GM12878 (cell line): ENCODE measurements around the gene DTNBP1. TPM values are rescaled to one million over a fixed set of nuclear protein-coding genes. Genes with fewer than 3 reads are reported as not detected.

Experiments
- ATAC-seq: fragments of 200-7000 bp; cut with Tn5 transposase; 3 replicates; pipeline ENCODE4 v1.9.1; 2020; ENCODE audit warnings: mild to moderate bottlenecking, moderate library complexity
- BruUV-seq: library from RNA; stranded (reverse); fragments of 400-500 nt; replicated peaks from 2 replicates; lab custom pipeline; 2021; lab: Mats Ljungman, UMichigan
- CTCF ChIA-PET: fragments of 300-600 bp; sonication (Branson Sonifier 250); formaldehyde crosslinking; extraction: SDS; loops from one replicate; lab custom pipeline; 2021; ENCODE audit warnings: inconsistent platforms; lab: Yijun Ruan, JAX
- POLR2A ChIA-PET: fragments of 350-600 bp; formaldehyde crosslinking; extraction: SDS; loops from one replicate; lab custom pipeline; 2021; ENCODE audit warnings: inconsistent platforms; lab: Charles Lee
- RAD21 ChIA-PET: fragments of 300-600 bp; sonication (Branson Sonifier 250); formaldehyde crosslinking; loops from one replicate; lab custom pipeline; 2023; ENCODE audit warnings: antibody characterized with exemption; ENCODE audit not compliant: unreplicated experiment; lab: Charles Lee
- SMC1A ChIA-PET: fragments of 300-600 bp; sonication (Branson Sonifier 250); formaldehyde crosslinking; loops from one replicate; lab custom pipeline; 2023; ENCODE audit not compliant: unreplicated experiment, uncharacterized antibody; lab: Charles Lee
- DNase-seq: peaks from one replicate; pipeline ENCODE4 v3.0.0-alpha.2; 2011; ENCODE audit warnings: low read depth, low spot score
- FAIRE-seq: peaks from 3 replicates; lab custom pipeline; 2011; peaks lifted over from hg19 to GRCh38; lab: Jason Lieb, UNC
- H2AFZ ChIP-seq: 2 replicates; pipeline ENCODE4 v1.6.0; 2011; ENCODE audit warnings: low read depth, low read length, control low read depth; ENCODE audit not compliant: control insufficient read depth
- H3K27ac ChIP-seq: 2 replicates; pipeline ENCODE4 v1.5.1; 2011; ENCODE audit warnings: control low read depth; ENCODE audit not compliant: control insufficient read depth, insufficient read depth
- H3K27me3 ChIP-seq, 2 experiments: replicated peaks in 1 of 2; 2 replicates each; pipeline versions ENCODE4 v1.6.0 to v1.6.1; 2011; ENCODE audit warnings: low read length in 1 of 2; ENCODE audit not compliant: control insufficient read depth in 2 of 2, insufficient read depth in 2 of 2
- H3K36me3 ChIP-seq, 2 experiments: 2 replicates each; pipeline ENCODE4 v1.5.1; 2011; ENCODE audit warnings: low read length in 1 of 2; ENCODE audit not compliant: control insufficient read depth in 2 of 2, insufficient read depth in 2 of 2
- H3K4me1 ChIP-seq: 2 replicates; pipeline ENCODE4 v1.6.1; 2011; ENCODE audit warnings: mild to moderate bottlenecking, low read length, moderate library complexity, mixed read lengths; ENCODE audit not compliant: control insufficient read depth, insufficient read depth
- H3K4me2 ChIP-seq: 2 replicates; pipeline ENCODE4 v1.6.0; 2011; ENCODE audit warnings: control low read depth; ENCODE audit not compliant: control insufficient read depth, insufficient read depth
- H3K4me3 ChIP-seq: fragments of 200-600 bp; sonication (generic); 2 replicates; pipeline ENCODE4 v1.5.1; 2016
- H3K79me2 ChIP-seq: 2 replicates; pipeline ENCODE4 v1.6.0; 2011; ENCODE audit warnings: low read length; ENCODE audit not compliant: control insufficient read depth, insufficient read depth
- H3K9ac ChIP-seq: 2 replicates; pipeline ENCODE4 v1.8.0; 2011; ENCODE audit warnings: low read length, control low read depth, mixed read lengths; ENCODE audit not compliant: control insufficient read depth, insufficient read depth
- H3K9me3 ChIP-seq: replicated peaks from 3 replicates; pipeline ENCODE4 v1.5.1; 2011; ENCODE audit warnings: mild to moderate bottlenecking, low read length; ENCODE audit not compliant: control insufficient read depth, insufficient read depth
- H4K20me1 ChIP-seq: 2 replicates; pipeline ENCODE4 v1.6.0; 2011; ENCODE audit not compliant: control insufficient read depth, insufficient read depth
- ATF7 ChIP-seq: fragments of 450-650 bp; IDR thresholded peaks from 2 replicates; pipeline ENCODE4 v1.6.1; 2016; ENCODE audit warnings: low read depth, mild to moderate bottlenecking
- CHD1 ChIP-seq: IDR thresholded peaks from 2 replicates; pipeline ENCODE4 v1.6.1; 2012; ENCODE audit warnings: low read depth, low read length, improper control_type of control experiment
- DPF2 ChIP-seq: fragments of 450-650 bp; IDR thresholded peaks from 2 replicates; pipeline ENCODE4 v1.6.1; 2017; ENCODE audit warnings: mild to moderate bottlenecking
- GATAD2B ChIP-seq: fragments of 450-650 bp; conservative IDR thresholded peaks from 2 replicates; pipeline ENCODE4 v1.6.1; 2017; ENCODE audit warnings: low read depth, mild to moderate bottlenecking, moderate library complexity
- HCFC1 ChIP-seq: fragments of 150-350 bp; IDR thresholded peaks from 2 replicates; pipeline ENCODE4 v1.6.1; 2014; ENCODE audit warnings: low read length
- KAT2A ChIP-seq: conservative IDR thresholded peaks from 2 replicates; pipeline ENCODE4 v1.6.1; 2011; ENCODE audit warnings: low read depth, low read length; ENCODE audit not compliant: control insufficient read depth
- KDM1A ChIP-seq: fragments of 200-600 bp; sonication (generic); IDR thresholded peaks from 2 replicates; pipeline ENCODE4 v1.6.1; 2016; ENCODE audit warnings: borderline replicate concordance
- MEF2B ChIP-seq: fragments of 450-650 bp; IDR thresholded peaks from 2 replicates; pipeline ENCODE4 v1.6.1; 2018; ENCODE audit warnings: mild to moderate bottlenecking, moderate library complexity; ENCODE audit not compliant: partially characterized antibody, poor library complexity, severe bottlenecking
- MTA2 ChIP-seq: fragments of 450-650 bp; IDR thresholded peaks from 2 replicates; pipeline ENCODE4 v1.6.1; 2016; ENCODE audit warnings: low read depth, mild to moderate bottlenecking, moderate library complexity
- MXI1 ChIP-seq: fragments of 150-350 bp; IDR thresholded peaks from 2 replicates; pipeline ENCODE4 v1.6.1; 2011; ENCODE audit warnings: low read depth, mild to moderate bottlenecking, inconsistent platforms, low read length, improper control_type of control experiment
- NKRF ChIP-seq: fragments of 450-650 bp; conservative IDR thresholded peaks from 2 replicates; pipeline ENCODE4 v1.6.1; 2017; ENCODE audit warnings: mild to moderate bottlenecking, moderate library complexity
- PML ChIP-seq: IDR thresholded peaks from 2 replicates; pipeline ENCODE4 v1.6.1; 2012; ENCODE audit warnings: low read length, inconsistent platforms
- SMAD5 ChIP-seq: IDR thresholded peaks from 2 replicates; pipeline ENCODE4 v1.6.1; 2016; ENCODE audit warnings: antibody characterized with exemption, low read depth
- SUPT20H ChIP-seq: IDR thresholded peaks from 2 replicates; pipeline ENCODE4 v1.6.1; 2011; ENCODE audit warnings: low read depth, mild to moderate bottlenecking, low read length, moderate library complexity, borderline replicate concordance; ENCODE audit not compliant: control insufficient read depth
- TAF1 ChIP-seq: IDR thresholded peaks from 2 replicates; pipeline ENCODE4 v1.6.1; 2011; ENCODE audit warnings: mild to moderate bottlenecking, low read depth, low read length, borderline replicate concordance
- TCF7 ChIP-seq: IDR thresholded peaks from 2 replicates; pipeline ENCODE4 v1.6.1; 2014; ENCODE audit warnings: antibody characterized with exemption, borderline replicate concordance
- YBX1 ChIP-seq: fragments of 450-650 bp; IDR thresholded peaks from 2 replicates; pipeline ENCODE4 v1.6.1; 2016; ENCODE audit warnings: antibody characterized with exemption
- ZNF217 ChIP-seq: fragments of 450-650 bp; IDR thresholded peaks from 2 replicates; pipeline ENCODE4 v1.6.1; 2017; ENCODE audit warnings: antibody characterized with exemption, mild to moderate bottlenecking
- ZNF274 ChIP-seq: IDR thresholded peaks from one replicate; pipeline ENCODE4 v1.8.0; 2011; ENCODE audit not compliant: insufficient read length, insufficient read depth
- WGBS: methylation state at CpG from one replicate; pipeline ENCODE4 v1.1.6; 2016; ENCODE audit warnings: low lambda C conversion rate; ENCODE audit not compliant: insufficient replicate concordance, insufficient coverage; ENCODE audit errors: missing lambda C conversion rate; 5-methylcytosine and 5-hydroxymethylcytosine counted together
- in situ Hi-C: fragments of 300-500 bp; cut with MboI; formaldehyde crosslinking; loops from 9 replicates; pipeline ENCODE4 v1.14.3; 2018; ENCODE audit warnings: mixed read lengths
- intact Hi-C: fragments of 100-400 bp; cut with micrococcal nuclease; formaldehyde crosslinking; loops from one replicate; pipeline ENCODE4 v1.14.2; 2022; ENCODE audit not compliant: unreplicated experiment
- polyA plus RNA-seq, 11 experiments: library from polyadenylated mRNA; depleted of rRNA in 4 of 11; unstranded in 6 of 11; stranded (reverse) in 5 of 11; fragments of >200 nt; fragmentation: Nextera tagmentation in 4 of 11; fragmentation: Illumina TruSeq in 1 of 11; extraction: Ambion mirVana in 4 of 11; extraction: Trizol in 1 of 11; gene quantifications; 1 replicate in 1 of 11; 2 replicates in 10 of 11; pipeline versions ENCODE4 v1.2.1 to v1.2.3, GENCODE V29; 2011 to 2016; ENCODE audit warnings: inconsistent platforms in 2 of 11, missing spikeins in 2 of 11, low read depth in 1 of 11
- total RNA-seq, 4 experiments: library from RNA; depleted of rRNA in 3 of 4; stranded (reverse); fragments of >200 nt in 3 of 4; fragmentation: Illumina TruSeq in 1 of 4; extraction: Trizol in 1 of 4; gene quantifications; 2 replicates each; pipeline versions ENCODE4 v1.2.1 to v1.2.3, GENCODE V29; 2013 to 2021
- TF ChIP-seq, protein P1 (sequence below): fragments of 450-650 bp; IDR thresholded peaks from 2 replicates; pipeline ENCODE4 v1.6.1; 2017; ENCODE audit warnings: mild to moderate bottlenecking

The DTNBP1 gene
- total and polyA plus RNA-seq, 10 of the 15 experiments (the other 5 are each of a cell fraction or from before 2014, with no cell fraction given): 7.1 to 40.3 (median 20.1) TPM

DNA sequence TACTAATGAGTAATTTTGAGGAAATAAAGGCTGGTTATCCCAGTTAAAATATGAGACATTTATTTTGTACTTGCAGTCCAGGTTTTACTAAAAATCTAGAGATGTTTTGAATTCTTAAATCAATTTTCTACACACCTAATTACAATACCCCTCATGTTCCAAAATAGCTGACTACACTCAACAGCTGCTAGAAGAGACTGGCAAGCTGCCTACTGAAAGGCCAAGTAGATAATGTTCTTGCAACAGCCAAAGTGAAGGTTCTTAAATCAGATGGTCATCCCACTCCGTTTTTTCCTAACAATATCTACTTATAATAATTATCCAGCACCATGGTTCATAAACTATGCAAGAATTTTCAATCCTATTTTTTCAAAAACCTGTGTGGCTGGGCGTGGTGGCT, 69.0 kb downstream of the DTNBP1 start:
- in situ Hi-C loops: no loop called here
- WGBS: 96% methylated on average over 2 of the region's 2 CpGs
- intact Hi-C loops: no loop called here
- TF ChIP-seq ATF7 (no peak), KDM1A (no peak), YBX1 (no peak), HCFC1 (no peak), NKRF (no peak), ZNF217 (no peak), SMAD5 (no peak), DPF2 (no peak), ZNF274 (no peak), TCF7 (no peak), PML (no peak), CHD1 (no peak), MTA2 (no peak), MEF2B (no peak), TAF1 (no peak), MXI1 (no peak), SUPT20H (no peak), KAT2A (no peak), GATAD2B (no peak)
- TF ChIP-seq, protein P1, sequence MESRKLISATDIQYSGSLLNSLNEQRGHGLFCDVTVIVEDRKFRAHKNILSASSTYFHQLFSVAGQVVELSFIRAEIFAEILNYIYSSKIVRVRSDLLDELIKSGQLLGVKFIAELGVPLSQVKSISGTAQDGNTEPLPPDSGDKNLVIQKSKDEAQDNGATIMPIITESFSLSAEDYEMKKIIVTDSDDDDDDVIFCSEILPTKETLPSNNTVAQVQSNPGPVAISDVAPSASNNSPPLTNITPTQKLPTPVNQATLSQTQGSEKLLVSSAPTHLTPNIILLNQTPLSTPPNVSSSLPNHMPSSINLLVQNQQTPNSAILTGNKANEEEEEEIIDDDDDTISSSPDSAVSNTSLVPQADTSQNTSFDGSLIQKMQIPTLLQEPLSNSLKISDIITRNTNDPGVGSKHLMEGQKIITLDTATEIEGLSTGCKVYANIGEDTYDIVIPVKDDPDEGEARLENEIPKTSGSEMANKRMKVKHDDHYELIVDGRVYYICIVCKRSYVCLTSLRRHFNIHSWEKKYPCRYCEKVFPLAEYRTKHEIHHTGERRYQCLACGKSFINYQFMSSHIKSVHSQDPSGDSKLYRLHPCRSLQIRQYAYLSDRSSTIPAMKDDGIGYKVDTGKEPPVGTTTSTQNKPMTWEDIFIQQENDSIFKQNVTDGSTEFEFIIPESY: no peak
- no TSS peak for BruUV-seq
- DNase-seq (no peak), ATAC-seq (no peak), FAIRE-seq (no peak)
- Histone ChIP-seq H3K9me3 (no peaks in the 10 kb centered on the region), H3K4me1 (no peaks in the 10 kb centered on the region; the same call in 1 of the 2 replicates), H3K4me3 (no peak overlapping the region), H3K9ac (no peak overlapping the region), H3K36me3 (no peaks in the 10 kb centered on the region; a peak in 1 of 4 replicates), H4K20me1 (no peaks in the 10 kb centered on the region), H3K27me3 (no peaks in the 10 kb centered on the region), H3K79me2 (no peaks in the 10 kb centered on the region), H3K4me2 (no peak overlapping the region), H2AFZ (no peak overlapping the region), H3K27ac (no peak overlapping the region)
- POLR2A ChIA-PET: no interaction called here
- CTCF ChIA-PET: interaction anchor here (1.4 to 1.6 kb wide), 2 partner anchors 15 to 29 kb away, joined by 5 to 8 read pairs; no protein-coding TSS in a partner anchor
- SMC1A ChIA-PET: interaction anchor here (1.0 to 2.6 kb wide), 6 partner anchors 8 to 27 kb away, joined by 3 to 8 read pairs (median 5); no protein-coding TSS in a partner anchor
- RAD21 ChIA-PET: interaction anchor here (1.5 kb wide), 1 partner anchor 11 kb away, joined by 4 read pairs; no protein-coding TSS in a partner anchor
